GM19023 (cell line): Measurements from ENCODE around the gene AFAP1.

ENCODE experiments used
- ATAC-seq: cut with Tn5 transposase; IDR thresholded peaks from one replicate; pipeline ENCODE4 v1.9.1; 2021; ENCODE audit warnings: mild to moderate bottlenecking, moderate library complexity; ENCODE audit not compliant: unreplicated experiment

Gene AFAP1

DNA sequence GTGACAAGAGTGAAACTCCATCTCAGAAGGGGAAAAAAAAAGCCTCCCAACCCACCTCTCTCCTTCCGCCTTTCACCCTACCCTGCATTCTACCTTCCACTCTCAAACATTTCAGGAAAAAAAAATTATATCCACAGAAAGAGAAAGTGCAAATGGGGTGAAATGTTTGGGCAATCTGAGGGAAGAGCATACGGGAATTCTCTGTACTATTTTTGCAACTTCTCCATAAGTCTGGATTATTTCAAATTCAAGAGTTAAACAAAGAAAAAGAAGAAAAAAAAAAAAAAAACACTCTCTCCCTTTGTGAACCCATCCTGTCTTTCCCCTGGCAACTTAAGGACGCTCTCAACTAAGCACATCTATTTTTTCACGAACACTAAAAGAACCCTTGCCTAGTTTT, 41.3 kb downstream of the AFAP1 start:
- no peak for ATAC-seq

DNA sequence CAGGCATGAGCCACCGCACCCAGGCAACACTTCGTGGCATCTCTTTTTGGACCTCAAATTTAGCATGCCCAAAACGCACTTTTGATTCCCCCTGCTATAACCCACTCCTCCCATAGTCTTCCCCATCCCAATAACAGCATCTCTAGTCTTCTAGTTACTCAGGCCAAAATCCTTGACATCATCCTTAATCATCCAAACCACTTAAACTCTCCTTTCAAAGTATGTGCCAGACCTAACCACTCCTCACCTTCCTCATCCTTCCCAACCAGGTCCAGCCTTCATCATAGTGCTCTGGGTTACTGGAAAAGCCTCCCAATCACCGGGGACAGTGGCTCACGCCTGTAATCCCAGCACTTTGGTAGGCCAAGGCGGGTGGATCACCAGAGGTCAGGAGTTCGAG, 41.9 kb downstream of the AFAP1 start:
- ATAC-seq: no peak

DNA sequence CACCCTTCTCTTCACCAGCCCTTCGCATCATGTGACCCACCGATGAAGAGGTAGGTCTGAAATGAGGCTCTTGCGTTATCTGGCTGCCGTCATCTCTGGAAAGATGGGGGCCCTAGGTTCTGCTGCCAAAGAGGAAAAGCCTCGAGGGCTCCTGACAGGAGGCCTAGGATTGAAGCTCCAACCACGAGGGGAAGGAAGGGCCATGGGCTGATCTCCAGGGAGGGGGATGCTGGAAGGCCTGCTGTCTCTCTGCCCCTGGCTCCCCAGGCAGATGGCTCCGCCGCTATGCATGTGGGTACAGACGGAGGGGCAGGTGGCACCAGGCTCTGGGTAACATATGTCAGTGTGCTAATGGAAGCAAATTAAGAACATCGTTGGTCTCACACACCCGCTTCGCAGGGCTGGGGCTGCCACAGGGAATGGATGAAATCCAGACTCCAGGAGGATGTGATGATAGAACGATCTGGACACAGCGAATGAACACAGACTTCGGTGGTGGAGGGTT, 44.9 kb downstream of the AFAP1 start:
- no peak for ATAC-seq

DNA sequence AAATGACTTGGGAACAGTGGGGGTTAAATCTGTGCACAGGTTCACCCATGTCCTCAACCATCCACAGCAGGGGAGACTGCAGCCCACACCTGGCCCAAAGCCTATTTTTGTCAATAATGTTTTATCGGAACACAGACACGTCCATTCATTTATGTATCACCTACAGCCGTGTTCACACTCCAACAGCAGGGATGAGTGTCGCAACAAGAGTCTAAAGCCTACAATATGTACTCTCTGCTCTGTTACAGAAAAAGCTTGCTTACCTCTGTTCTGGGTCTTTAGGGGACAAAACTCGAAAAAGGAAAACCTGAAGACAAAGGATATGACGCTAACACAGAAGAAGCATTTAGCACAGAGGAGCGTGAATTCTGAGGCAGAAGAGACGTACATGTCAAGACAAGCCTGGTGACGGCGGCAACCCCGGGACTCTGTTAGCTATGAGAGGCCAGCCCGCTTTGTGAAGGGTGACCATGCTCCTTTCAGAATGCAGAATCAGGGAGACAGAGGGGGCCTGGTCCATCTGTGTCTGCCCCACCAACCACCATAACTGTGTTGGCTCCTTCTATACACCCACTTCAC, 45.5 kb downstream of the AFAP1 start:
- no peak for ATAC-seq

DNA sequence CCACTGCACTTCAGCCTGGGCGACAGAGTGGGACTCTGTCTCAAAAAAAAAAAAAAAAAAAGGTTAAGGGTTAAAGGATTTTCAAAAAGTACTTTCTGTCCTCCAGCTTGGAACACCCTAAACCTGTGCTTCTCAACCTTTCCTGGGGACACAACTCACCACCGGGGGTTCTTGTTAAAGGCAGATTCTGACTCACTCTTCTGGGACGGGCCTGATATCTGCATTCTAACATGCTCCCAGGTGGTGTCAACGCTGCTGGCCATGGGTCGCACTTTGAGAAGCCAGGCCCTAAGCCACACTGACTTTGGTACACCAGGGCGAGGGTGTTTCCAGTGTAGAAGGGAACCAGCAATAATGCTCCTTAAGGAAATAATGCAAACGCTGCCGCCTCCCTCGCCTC, 46.1 kb downstream of the AFAP1 start:
- no peak for ATAC-seq

- ATAC-seq: no peak
Observed at GRCh38 chr4:7892212-7893019, 47.2 kb downstream of the AFAP1 start.

DNA sequence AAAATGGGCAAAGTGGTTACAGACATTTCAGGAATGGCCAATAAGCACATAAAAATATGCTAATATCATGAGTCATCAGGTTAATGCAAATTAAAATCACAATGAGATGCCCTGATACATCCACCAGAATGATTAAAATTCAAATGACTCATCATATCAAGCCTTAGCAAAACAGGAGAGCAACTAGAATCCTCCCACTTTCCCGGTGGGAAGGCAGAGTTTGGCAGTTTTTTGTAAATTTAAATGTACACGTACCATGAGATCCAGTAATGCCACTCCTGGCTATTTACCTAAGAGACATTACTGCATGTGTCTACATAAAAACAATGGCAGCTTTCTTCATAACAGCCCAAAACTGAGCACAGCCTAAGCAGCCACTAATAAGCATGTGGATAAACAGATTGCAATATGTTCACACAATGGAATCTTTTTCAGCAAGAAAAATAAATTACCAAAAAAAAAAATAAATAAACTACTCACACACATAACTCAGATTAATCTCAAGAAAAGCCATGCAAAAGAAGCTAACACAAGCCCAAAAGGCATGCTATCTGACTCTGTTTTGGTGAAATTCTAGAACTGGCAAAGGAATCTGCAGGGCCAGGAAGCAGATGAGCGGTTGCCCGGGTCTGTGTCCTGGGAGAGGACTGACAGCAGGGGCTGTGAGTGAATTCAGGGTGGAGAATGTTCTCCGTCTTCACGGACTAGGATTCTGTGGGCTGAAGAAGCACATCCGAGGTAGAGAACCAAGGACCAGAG, 48.8 kb downstream of the AFAP1 start:
- no peak for ATAC-seq

DNA sequence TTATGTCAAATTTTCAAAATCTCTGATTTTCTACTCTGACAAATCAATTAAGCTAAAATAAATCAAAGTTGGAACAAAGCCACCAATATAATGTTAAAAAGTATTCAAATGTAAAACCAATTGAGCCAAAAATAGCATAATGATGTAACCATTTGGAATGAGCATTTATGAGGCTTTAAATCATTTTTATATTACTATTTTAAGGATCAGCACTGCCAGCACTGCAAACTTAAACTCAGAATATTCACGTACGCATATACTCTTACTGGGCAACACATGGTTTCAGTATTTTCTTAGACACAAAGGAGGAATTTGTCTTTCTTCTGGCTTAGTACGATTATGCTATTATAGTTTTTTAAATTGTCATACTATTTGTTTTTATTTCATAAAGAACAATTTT, 52.2 kb downstream of the AFAP1 start:
- ATAC-seq: no peak

DNA sequence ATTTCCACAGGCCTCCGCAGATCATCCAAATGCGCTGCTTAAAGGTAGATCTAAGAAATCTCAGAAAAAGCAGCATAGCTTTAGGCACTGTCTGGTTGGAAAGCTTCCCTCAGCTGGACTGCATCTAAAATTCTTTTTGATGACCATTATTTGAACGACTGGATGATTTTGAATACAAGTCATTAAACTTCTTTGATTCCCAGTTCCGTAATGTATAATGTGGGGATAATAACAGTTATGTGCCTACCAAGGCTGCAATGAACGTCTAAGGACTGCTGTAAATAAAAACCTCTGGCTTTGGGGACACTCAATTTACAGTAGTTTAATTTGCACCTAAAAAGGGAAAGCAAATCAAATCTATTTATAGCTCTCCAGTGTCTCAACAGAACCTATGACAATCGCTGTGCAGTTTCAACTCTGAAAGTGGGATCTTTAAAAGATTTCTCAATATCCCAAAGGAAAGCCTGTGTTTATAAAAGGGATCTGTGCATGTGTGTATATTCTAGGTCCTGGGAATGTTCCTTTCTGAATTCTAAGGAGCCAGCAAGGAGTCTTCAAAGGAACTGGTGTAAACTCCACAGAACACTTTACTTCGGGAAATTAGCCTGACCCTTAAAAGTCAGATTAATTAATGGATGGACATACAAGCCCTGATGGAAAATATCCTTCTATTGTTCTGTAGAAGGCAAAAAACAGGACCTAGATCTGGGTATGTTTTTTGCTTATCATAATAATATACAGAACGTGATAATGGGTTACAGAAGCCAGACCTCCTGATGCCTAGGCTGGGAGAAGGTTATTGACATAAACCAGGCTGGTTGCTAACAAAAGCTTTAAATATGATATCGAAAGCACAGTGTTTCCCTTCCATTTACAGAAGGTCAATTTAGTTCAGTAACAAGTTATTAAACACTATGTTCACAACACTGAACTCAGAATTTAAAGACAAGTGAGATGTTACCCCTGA, 53.4 kb downstream of the AFAP1 start:
- ATAC-seq: no peak

GRCh38 chr4:7885216-7886006, 54.2 kb downstream of the AFAP1 start:
- ATAC-seq: no peak

- no peak for ATAC-seq
Observed at GRCh38 chr4:7880683-7881082, 59.0 kb downstream of the AFAP1 start.

DNA sequence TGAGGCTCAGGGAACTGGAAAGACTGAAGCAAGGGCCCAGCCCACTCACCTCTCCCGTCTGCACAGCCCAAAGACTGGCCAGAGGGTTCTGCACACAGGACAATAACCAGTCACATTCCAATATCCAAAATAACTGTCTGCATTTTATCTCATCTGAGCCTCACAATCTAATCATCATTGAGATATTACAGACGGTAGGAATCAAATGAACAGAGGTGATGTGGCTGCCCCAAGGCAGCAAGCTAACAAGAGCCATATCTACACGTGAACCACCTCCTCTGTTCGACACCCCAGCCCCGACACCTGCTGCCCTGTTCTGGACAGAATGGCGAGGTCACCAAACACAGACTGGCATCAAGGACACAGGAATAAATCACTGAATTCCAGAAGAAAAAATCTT, 60.5 kb downstream of the AFAP1 start:
- no peak for ATAC-seq

- no peak for ATAC-seq
Observed at GRCh38 chr4:7878323-7878722, 61.3 kb downstream of the AFAP1 start.

- ATAC-seq: no peak
Observed at GRCh38 chr4:7877176-7877575, 62.5 kb downstream of the AFAP1 start.

DNA sequence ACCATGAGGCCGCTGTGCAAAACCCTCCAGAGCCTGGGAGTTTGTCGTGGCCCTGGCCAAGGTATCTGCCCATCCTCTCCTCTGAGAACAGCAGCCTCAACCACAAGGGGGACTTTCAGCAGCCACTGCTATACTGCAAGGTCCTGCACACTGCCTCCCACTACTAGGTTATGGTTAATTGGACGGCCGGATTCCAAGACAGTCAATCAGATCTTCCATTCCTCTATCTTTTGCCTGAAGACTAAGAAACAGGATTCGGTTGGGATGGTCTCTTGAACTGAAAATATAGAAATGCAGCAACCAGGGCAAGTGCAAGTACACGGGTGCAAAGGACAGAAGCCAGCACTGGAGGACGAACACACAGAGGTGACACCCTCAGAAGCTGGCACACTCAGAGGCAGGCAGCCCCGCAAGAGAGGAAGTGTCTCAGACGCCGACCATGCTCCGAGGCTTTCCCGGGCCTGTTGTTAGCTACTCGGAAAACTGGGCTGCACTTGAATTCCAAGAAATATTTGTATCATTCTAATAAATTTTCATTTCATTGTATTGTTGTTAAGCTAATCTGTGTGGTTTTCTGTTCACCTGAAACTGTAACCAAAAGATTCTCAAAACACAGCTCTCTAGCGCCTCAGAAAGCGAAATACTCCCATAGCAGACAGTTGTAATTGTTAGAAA, 63.3 kb downstream of the AFAP1 start:
- no peak for ATAC-seq

GRCh38 chr4:7874838-7875237, 64.8 kb downstream of the AFAP1 start:
- ATAC-seq: no peak

- ATAC-seq: no peak
Observed at GRCh38 chr4:7873881-7874280, 65.8 kb downstream of the AFAP1 start.

DNA sequence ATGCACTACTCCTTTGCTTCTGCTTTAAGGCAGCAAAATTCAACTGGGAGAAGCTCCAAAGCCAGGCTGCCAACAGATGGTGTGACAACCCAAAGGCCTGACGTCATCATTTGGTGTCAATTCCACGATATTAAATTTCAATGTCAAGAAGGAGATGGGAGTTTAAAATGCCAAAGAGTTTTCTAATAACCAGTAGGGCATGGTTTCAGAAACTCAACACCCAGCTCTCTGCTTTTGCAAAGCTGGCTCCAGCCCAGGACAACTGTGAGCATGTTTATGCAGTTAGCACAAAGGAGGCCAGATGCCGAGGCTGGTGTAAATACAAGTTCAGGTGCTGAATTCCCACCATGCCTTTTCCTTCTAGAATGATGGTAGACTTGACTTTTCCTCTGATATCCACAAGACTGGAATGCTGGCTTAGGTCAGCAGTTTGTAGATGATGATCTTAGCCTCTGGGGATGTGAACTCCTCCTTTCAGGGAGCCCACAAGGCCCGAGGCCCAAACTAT, 67.3 kb downstream of the AFAP1 start:
- no peak for ATAC-seq

- no peak for ATAC-seq
Observed at GRCh38 chr4:7871356-7871755, 68.3 kb downstream of the AFAP1 start.
